ENCODE measurements around the gene FGD3.

- TF ChIP-seq CTCF (IDR thresholded peaks at IDR 0.05) (no peak), POLR2A (IDR thresholded peaks at IDR 0.05) (no peak), POLR2AphosphoS5 (IDR thresholded peaks at IDR 0.05) (no peak)
These were observed 19.1 kb downstream of the FGD3 start for GRCh38 chr9:92966518-92966800.
